ENCODE measurements around the gene TTC39C. TPM values are rescaled to one million over a fixed set of nuclear protein-coding genes. Genes with fewer than 3 reads are reported as not detected.

TTC39C gene
- polyA plus RNA-seq, 2 of the 4 experiments (the other 2 are of a cell fraction), result 8.7 to 18.4 TPM

- no peak for TF ChIP-seq ELK1 (IDR thresholded peaks at IDR 0.05; ENCODE audit: low read depth, low read length)
- TF ChIP-seq HEYL (CRISPR knock-in tag; IDR thresholded peaks at IDR 0.05), result no peak
- no peak for TF ChIP-seq USF2 (IDR thresholded peaks at IDR 0.05)
Observed at GRCh38 chr18:23977719-23978483, 36.7 kb upstream of the TTC39C start (continued).

- peaks cover 12% of the 10 kb centered on the region for H3K4me1 ChIP-seq
- ChIA-PET POLR2A (no interaction called here), CTCF (interaction anchor here (1.3 kb wide), 1 partner anchor 11 kb away, joined by 3 read pairs; no protein-coding TSS in a partner anchor)
- TF ChIP-seq TP53 (CRISPR knock-in tag; IDR thresholded peaks at IDR 0.05) (no peak), NFE2L2 (conservative IDR thresholded peaks at IDR 0.05; ENCODE audit: low read length) (no peak), RNF2 (IDR thresholded peaks at IDR 0.05; ENCODE audit: borderline replicate concordance, low read depth) (no peak), FOXS1 (CRISPR knock-in tag; IDR thresholded peaks at IDR 0.05) (no peak), BCL3 (IDR thresholded peaks at IDR 0.05) (no peak), CBX2 (IDR thresholded peaks at IDR 0.05; ENCODE audit: borderline replicate concordance, low read depth) (no peak), TFCP2L1 (CRISPR knock-in tag; IDR thresholded peaks at IDR 0.05) (no peak), SMC3 (IDR thresholded peaks at IDR 0.05) (no peak), BHLHE40 (IDR thresholded peaks at IDR 0.05; ENCODE audit: low read depth, low read length) (no peak), JUN (IDR thresholded peaks at IDR 0.05) (no peak), JUNB (IDR thresholded peaks at IDR 0.05) (no peak), USF2 (IDR thresholded peaks at IDR 0.05) (no peak), HDAC2 (IDR thresholded peaks at IDR 0.05) (no peak), NR3C1 (IDR thresholded peaks at IDR 0.05) (no peak), RFX5 (IDR thresholded peaks at IDR 0.05) (no peak), RARB (CRISPR knock-in tag; IDR thresholded peaks at IDR 0.05) (no peak), HOXB13 (CRISPR knock-in tag; IDR thresholded peaks at IDR 0.05; ENCODE audit: low read depth) (no peak), E2F6 (IDR thresholded peaks at IDR 0.05; ENCODE audit: borderline replicate concordance, low read depth) (no peak)
- no peaks in the 10 kb centered on the region for H3K9me3 ChIP-seq
- H3K27ac ChIP-seq, result peak overlapping the region; percentile 64 to 77; a peak in 4 of 6 replicates
- WGBS (ENCODE audit: missing lambda C conversion rate), result 86% methylated on average over 6 of the region's 8 CpGs
- DNase-seq (ENCODE audit: low read depth in 1 of 2, low spot score in 1 of 2), result no peak
- H3K4me2 ChIP-seq, result peak overlapping the region; percentile 57; the same call in 2 of the 3 replicates
- no peak overlapping the region for H3K4me3 ChIP-seq
- no peak for FAIRE-seq
- no peak for ATAC-seq
Observed at GRCh38 chr18:23981369-23981980, 33.1 kb upstream of the TTC39C start.
